GM19328 (cell line): ENCODE data around the gene JPH3.

Experiments used
- ATAC-seq: cut with Tn5 transposase; IDR thresholded peaks from one replicate; pipeline ENCODE4 v1.9.1; 2021; ENCODE audit warnings: mild to moderate bottlenecking, moderate library complexity; ENCODE audit not compliant: unreplicated experiment

Gene JPH3

DNA sequence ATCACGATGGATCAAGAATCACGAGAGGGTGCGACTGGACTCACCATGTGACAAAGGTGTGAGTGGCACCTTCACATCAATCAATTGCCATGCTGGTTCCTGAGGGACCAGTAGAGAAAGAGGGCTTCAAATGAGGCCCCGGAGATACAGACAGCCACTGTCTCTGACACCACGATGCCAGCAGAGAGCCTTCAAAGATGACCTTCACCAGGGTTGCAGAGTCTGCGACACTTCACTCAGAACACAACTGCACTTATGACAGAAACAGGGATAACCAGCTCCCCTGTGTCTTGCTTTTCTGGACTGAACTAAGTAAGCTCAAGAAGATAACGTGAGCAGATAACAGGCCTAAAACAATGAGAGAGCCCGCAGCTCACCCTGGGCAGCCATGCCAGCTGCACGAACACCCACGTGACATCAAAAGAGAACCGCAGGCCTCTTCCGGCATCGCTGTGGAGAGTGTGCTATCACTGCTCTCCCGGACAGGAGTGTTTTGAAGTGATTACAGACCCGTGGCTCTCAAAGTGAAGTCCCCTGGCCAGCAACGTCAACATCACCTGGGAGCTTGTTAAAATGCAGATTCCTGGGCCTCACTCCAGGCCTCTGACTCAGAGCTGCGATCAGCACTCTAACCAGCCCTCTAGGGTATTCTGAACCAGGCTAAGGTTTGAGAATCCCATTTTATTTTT lies 127.1 kb downstream of the JPH3 start:
- no peak for ATAC-seq

DNA sequence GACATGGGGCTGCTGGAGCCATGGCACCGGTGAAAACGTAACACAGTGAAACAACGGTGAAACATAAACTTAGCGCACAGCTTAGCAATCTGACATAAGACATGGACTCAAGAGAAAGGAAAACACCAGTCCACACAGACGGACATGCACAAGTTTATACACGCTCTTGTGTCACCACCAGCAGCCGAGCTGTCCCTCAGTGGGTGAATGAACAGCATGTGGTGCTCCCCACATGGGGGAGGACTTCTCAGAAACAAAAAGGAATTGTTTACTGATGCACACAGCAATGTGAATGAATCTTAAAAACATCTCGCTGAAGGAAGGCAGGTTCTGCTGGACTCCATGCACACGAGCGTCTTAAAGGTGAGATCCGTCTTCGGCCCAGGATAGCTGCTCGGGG lies 129.3 kb downstream of the JPH3 start:
- no peak for ATAC-seq

DNA sequence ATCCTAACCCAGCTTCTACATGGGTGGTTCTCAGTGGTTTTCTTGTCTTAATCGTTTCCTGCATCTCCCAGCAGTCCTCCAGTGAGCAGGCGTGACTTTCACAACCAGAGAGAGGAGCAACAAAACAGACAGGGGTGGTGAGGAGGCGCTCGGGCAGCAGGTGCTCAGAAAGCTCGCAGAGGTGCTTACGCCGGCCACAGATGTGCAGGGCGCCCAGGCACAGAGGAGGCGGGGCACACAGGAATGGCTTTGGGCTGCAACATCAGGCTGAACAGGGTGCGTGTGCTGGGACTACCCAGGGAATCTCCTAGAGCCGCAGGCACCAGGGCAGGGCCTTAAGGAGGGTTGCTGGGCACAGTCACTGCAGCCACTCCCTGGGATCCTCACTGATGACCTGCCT lies 130.9 kb downstream of the JPH3 start:
- ATAC-seq, result no peak

DNA sequence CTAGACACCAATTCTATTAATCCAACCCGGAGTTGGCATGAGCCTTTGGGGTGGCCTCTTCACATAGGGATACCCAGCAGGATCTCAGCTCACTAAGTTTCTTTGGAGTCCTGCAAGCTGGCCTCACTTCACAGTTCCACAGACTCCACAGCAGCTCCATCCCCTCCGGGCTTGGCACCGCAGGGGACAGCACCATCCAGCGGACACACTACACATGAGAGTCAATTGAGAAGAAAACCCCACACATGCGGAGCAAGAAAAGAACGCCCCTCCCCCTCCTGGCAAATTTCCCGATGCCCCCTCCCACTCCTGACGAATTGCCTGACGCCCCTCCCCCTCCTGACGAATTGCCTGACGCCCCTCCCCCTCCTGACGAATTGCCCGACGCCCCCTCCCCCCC lies 132.3 kb downstream of the JPH3 start:
- no peak for ATAC-seq

DNA sequence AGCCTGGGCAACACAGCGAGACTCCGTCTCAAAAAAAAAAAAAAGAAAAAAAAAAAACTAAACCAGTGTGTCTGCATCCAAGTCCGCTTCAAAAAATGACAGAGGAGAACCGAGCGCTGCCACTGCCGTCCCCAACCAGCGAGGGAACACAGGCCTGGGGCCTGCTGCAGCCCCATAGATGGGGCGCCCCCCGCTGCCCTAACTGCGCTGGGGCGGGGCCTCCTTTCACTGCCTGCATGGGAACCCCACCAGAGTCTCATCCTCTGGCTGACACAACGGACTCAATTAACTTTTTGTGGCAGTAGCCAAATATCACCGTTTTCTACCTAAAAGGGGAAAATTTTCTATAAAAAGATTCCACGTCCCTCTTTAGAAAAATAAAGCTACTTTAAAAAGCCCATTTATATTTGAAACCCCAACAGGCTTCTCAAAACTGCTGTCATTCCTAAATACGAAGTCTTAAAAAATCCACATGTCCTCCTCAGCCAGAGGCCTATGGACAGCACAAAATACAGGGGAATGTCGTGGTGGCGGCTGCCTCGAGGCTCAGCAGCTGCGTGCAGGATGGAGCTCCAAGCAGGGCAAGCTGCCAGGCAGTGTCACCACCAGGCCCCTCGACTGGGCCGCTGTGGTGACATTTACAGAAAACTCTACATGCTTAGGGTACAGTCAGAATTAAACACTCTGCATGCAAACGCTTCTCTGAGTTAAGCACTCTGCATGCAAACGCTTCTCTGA lies 133.1 kb downstream of the JPH3 start:
- ATAC-seq, result no peak

DNA sequence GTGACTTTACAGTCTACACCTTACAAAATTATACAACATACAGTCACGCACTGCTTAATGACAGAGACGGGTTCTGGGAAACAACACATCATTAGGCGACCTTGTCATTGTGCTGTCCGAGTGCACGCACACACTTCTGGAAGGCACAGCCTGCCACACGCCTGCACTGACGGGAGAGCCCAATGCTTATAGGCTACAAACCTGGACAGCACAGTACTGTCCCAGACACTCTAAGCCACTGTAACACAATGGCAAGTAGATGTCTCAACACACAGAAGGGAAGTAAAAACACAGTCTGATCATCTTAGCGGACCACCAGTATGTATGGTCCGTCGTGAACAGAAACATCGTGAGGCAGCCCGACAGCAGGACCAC lies 133.7 kb downstream of the JPH3 start:
- ATAC-seq, result no peak

DNA sequence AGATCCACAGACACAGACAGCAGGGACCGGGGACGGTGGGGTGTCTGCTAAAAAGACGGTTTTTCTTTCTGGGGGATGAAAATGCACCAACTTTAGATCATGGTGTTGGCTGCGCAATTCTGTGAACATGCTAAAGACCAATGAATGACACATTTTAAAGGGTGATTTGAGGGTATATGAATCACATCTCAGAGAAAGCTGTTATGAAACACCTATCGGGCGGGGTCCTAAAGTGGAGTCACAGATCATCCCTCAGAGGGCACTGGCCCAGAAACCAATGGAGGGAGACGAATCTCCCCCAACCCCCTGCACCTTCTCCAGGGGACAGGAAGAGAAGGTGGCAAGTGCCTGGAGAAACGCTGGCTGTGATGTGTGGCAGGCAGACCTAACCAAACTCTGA lies 137.5 kb downstream of the JPH3 start:
- no peak for ATAC-seq

DNA sequence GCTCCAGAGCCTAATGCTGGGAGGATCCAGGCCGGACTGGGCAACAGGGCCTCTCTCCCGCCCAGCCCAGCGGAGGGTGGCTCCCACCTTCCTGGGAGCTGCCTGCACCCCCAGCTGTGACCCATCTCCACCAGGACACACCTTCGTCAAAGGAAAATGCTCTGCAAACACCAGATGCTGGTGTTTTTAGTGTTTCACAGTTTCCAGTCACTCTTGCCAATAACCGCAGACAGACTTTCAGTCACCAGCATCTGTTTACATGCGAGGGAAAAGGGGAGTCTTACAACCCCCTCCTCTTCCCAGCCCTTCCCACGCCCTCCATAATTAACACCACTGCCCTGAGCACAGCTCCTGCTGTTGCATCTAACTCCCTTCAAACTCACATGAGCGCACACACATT lies 138.1 kb downstream of the JPH3 start:
- ATAC-seq, result no peak

DNA sequence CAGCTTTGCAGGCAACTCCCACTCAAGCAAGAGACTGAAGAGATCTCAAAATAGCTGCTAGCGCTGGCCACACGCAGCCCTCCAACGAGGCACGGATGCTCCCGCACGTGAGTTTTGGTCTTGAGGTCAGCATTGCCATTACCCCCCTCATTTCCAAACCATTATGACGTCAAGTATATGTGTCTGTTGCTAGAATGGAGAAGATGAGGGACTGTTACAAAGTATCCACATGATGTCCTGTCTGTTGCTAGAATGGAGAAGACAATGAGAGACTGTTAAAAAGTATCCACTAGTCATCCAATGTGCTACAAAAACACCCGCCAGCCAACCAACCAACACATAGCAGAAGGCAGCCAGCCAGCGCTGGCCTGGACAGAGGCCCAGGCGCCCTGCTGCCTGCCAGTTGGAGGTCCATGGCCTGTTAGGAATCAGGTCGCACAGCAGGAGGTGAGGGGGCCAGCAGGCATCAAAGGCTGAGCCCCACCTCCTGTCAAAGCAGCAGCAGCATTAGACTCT lies 138.7 kb downstream of the JPH3 start:
- no peak for ATAC-seq

DNA sequence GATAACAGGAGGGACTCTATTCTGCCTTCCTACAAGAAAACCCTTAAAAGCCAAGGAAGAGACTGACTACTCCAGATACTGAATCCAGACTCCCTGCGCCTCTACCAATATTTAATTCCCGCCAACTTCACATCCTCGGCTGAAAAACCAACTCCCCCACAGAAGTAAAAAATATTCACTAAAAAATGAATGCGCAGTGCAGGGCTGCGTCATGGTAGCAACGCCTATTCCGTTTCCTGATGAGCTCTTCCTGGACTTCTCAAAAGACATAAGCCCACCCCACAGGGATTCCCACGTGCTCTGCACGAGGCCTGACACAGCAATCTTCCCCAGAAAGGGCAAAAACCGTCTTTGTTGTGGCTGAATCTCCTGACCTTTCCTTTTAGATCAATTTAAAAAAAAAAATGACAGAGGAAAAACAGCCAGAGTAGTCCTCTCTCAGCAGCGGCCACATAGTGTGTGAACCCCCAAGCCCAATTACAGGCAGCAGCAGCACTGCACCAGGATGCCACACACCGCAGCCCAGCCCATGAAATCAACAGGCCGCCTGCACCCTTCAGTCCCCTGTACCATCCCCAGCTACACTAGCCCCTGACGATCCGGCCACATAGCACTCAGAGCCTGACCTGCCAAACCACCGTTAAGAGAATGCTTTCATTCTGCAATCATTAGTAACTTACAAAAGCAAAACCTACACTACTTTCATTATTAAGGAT lies 139.6 kb downstream of the JPH3 start:
- ATAC-seq, result no peak

DNA sequence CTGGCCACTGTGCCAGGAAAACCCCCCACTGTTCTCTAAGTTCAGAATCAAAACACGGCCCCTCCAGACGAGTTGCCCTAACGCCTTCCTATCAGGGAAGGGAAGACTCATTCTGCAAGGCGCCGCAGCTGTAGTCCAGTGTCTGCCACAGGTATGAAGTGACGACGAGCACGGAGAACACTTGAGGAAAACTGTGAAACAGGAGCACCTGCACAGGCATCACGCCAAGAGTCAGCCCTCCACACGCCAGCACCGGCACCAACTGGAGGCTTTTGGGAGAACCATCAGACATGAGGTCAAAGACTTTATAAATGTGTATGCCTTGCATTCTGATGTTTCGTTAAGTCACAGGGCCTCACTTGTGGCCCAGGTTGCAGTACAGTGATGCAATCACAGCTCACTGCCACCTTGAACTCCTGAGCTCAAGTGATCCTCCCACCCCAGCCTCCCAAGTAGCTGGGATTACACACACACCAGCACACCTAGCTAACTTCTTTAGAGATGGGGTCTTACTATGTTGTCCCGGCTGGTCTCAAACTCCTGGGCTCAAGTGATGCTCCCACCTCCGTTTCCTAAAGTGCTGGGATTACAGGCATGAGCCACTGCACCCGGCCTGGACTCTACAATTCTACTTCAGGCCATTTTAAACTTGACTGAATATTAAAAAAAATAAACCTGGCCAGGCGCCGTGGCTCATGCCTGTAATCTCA lies 140.6 kb downstream of the JPH3 start:
- ATAC-seq, result no peak

DNA sequence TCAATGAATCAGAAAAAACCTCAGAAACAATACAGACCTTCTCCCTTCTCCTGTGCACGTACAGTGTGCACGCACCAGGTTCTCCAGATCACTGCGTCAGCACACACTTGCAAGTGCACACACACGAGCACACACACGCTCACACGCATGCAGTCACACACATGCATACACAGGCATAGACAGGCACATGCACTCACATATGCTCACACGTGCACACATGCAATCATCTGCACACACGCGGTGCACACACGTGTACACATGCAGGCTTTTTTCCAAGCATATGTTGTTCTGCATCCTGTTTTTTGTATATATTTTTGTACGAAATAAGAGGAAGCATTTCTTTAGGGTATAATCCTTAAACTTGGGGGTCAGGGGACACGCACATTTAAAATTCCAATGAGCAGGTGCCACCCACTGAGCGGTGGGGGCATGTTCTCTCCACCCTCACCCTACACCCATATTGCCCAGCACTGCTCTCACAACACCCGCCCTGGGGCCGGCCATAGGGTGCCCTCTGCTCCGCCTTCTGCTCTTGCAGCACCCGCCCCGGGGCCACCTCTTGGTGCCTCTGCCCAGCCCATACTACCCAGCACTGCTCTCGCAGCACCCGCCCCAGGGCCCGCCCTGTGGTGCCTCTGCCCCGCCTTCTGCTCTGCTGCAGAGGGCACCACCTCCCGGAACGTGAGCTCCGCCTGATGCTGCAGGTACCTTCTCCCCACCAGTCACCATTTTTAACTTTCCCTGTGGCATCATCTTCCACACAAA lies 142.6 kb downstream of the JPH3 start:
- ATAC-seq, result no peak

DNA sequence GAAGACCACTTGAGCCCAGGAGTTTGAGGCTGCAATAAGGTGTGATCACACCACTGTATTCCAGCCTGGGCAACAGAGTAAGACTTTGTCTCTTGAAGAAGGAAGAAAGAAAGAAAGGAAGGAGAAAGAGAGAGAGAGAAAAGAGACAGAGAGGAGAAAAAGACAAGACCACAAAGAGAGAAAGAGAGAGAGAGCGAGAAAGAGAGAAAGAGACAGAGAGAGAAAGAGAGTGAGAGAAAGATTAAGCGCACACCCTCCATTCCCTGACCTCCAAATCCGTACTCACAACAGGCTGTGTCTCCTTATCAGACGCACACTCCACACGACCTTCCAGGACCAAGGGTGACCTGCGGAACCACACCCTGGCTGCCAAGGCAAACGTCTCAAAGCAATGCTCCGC lies 143.9 kb downstream of the JPH3 start:
- ATAC-seq, result no peak
